Upper lobe of left lung (tissue), 6 donors: ENCODE data around the gene LAPTM4A. TPM values are rescaled to one million over a fixed set of nuclear protein-coding genes. Genes with fewer than 3 reads are reported as not detected.

ENCODE experiments used
- ATAC-seq, 2 donors: fragments of 200-7000 bp; cut with Tn5 transposase; one replicate each; pipeline ENCODE4 v1.9.1; 2022; ENCODE audit warnings: mild to moderate bottlenecking in 2 of 2, moderate library complexity in 2 of 2; ENCODE audit not compliant: low FRiP score in 2 of 2
- DNase-seq, 2 donors: peaks; one replicate each; pipeline ENCODE4 v3.0.0-alpha.2; 2019 to 2020
- H3K27ac ChIP-seq, 4 donors: fragments of 200-600 bp; sonication (generic); one replicate each; pipeline ENCODE4 v1.5.1; 2016 to 2019
- H3K27me3 ChIP-seq, 4 donors: fragments of 200-600 bp; sonication (generic); one replicate each; pipeline ENCODE4 v1.5.1; 2017 to 2019
- H3K36me3 ChIP-seq, 4 donors: fragments of 200-600 bp; sonication (generic); one replicate each; pipeline ENCODE4 v1.5.1; 2016 to 2019
- H3K4me1 ChIP-seq, 4 donors: fragments of 200-600 bp; sonication (generic); one replicate each; pipeline ENCODE4 v1.5.1; 2018 to 2019
- H3K4me3 ChIP-seq, 4 donors: fragments of 200-600 bp; sonication (generic); one replicate each; pipeline ENCODE4 v1.5.1; 2017 to 2019; ENCODE audit warnings: mild to moderate bottlenecking in 2 of 4, moderate library complexity in 1 of 4
- H3K9me3 ChIP-seq, 4 donors: fragments of 200-600 bp; sonication (generic); one replicate each; pipeline ENCODE4 v1.5.1; 2018 to 2019
- CTCF ChIP-seq, 6 experiments: fragments of 450-650 bp in 4 of 6; fragments of 200-600 bp in 2 of 6; sonication (generic) in 2 of 6; IDR thresholded peaks; one replicate each; pipeline ENCODE4 v1.5.1; 2016 to 2019; ENCODE audit warnings: antibody characterized with exemption in 6 of 6
- EP300 ChIP-seq, 4 donors: sonication (generic); formaldehyde crosslinking; IDR thresholded peaks; one replicate each; pipeline ENCODE4 v1.5.1; 2017; ENCODE audit warnings: antibody characterized with exemption in 4 of 4, control low read depth in 2 of 4
- POLR2A ChIP-seq, 4 donors: fragments of 450-650 bp; IDR thresholded peaks; one replicate each; pipeline ENCODE4 v1.5.1; 2016 to 2017; ENCODE audit warnings: antibody characterized with exemption in 4 of 4, mild to moderate bottlenecking in 2 of 4
- POLR2AphosphoS5 ChIP-seq, 2 donors: sonication (generic); formaldehyde crosslinking; IDR thresholded peaks; one replicate each; pipeline ENCODE4 v1.5.1; 2017; ENCODE audit warnings: antibody characterized with exemption in 2 of 2
- WGBS, 2 donors: methylation state at CpG; one replicate each; pipeline ENCODE4 v1.1.5; 2017 to 2018; 5-methylcytosine and 5-hydroxymethylcytosine counted together
- total RNA-seq, 6 donors: library from RNA; depleted of rRNA in 4 of 6; stranded (reverse); fragments of >200 nt in 4 of 6; gene quantifications; one replicate each; pipeline versions ENCODE4 v1.1.0 to v1.2.1, GENCODE V29; 2016 to 2021
- donor health status: DM: no; HTN: no; CAD: no; lungs with moderate emphysema.
- donor health status: DM: no; HTN: yes; CAD: no; lungs with severe emphysema.

Gene LAPTM4A
- total RNA-seq, 6 donors from 2014 or later = 27.2 to 210 (median 116) TPM

GRCh38 chr2:20008703-20009102, 42.7 kb downstream of the LAPTM4A start:
- Histone ChIP-seq H3K27me3 (peaks cover 0 to 11% (median 1%) of the 10 kb centered on the region in 4 donors), H3K9me3 (no peaks in the 10 kb centered on the region), H3K36me3 (no peaks in the 10 kb centered on the region), H3K27ac (no peak overlapping the region), H3K4me3 (no peak overlapping the region), H3K4me1 (peaks cover 0 to 18% (median 13%) of the 10 kb centered on the region in 4 donors)
- DNase-seq = no peak
- no peak for ATAC-seq
- TF ChIP-seq EP300 (IDR thresholded peaks at IDR 0.05) = no peak
- no peak for TF ChIP-seq POLR2A (IDR thresholded peaks at IDR 0.05)
- no peak for TF ChIP-seq CTCF (IDR thresholded peaks at IDR 0.05)
- no peak for TF ChIP-seq POLR2AphosphoS5 (IDR thresholded peaks at IDR 0.05)
- 60 to 82% methylated on average over 5 of the region's 5 CpGs for WGBS, 2 donors

- TF ChIP-seq EP300 (IDR thresholded peaks at IDR 0.05) (no peak), POLR2AphosphoS5 (IDR thresholded peaks at IDR 0.05) (no peak), POLR2A (IDR thresholded peaks at IDR 0.05) (no peak), CTCF (IDR thresholded peaks at IDR 0.05) (no peak)
- ATAC-seq (no peak), DNase-seq (peak in 1 of 2 donors; percentile 13)
- H3K27me3 ChIP-seq = no peaks in the 10 kb centered on the region
- H3K9me3 ChIP-seq = no peaks in the 10 kb centered on the region
- H3K36me3 ChIP-seq = no peaks in the 10 kb centered on the region
- H3K4me1 ChIP-seq = no peaks in the 10 kb centered on the region
- 85 to 97% methylated on average over 13 to 17 of the region's 17 CpGs for WGBS, 2 donors
- H3K4me3 ChIP-seq = no peak overlapping the region
- no peak overlapping the region for H3K27ac ChIP-seq
Measured at GRCh38 chr2:20005891-20006470, 45.4 kb downstream of the LAPTM4A start.

- no peaks in the 10 kb centered on the region for H3K36me3 ChIP-seq
- ATAC-seq (no peak), DNase-seq (peak in 1 of 2 donors; percentile 10)
- no peak overlapping the region for H3K4me3 ChIP-seq
- no peaks in the 10 kb centered on the region for H3K4me1 ChIP-seq
- no peak for TF ChIP-seq POLR2AphosphoS5 (IDR thresholded peaks at IDR 0.05)
- TF ChIP-seq POLR2A (IDR thresholded peaks at IDR 0.05) = no peak
- no peak for TF ChIP-seq CTCF (IDR thresholded peaks at IDR 0.05)
- no peaks in the 10 kb centered on the region for H3K27me3 ChIP-seq
- H3K27ac ChIP-seq = no peak overlapping the region
- WGBS, 2 donors = 90 to 97% methylated on average over 10 of the region's 10 CpGs
- H3K9me3 ChIP-seq = no peaks in the 10 kb centered on the region
Measured at GRCh38 chr2:20005067-20005627, 46.3 kb downstream of the LAPTM4A start.

GRCh38 chr2:20001361-20001863, 50.0 kb downstream of the LAPTM4A start:
- Histone ChIP-seq H3K36me3 (no peaks in the 10 kb centered on the region), H3K9me3 (no peaks in the 10 kb centered on the region), H3K27ac (no peak overlapping the region), H3K4me3 (no peak overlapping the region), H3K4me1 (no peaks in the 10 kb centered on the region), H3K27me3 (no peaks in the 10 kb centered on the region)
- DNase-seq = no peak
- WGBS, 2 donors = 83% methylated on average over 2 of the region's 2 CpGs
- ATAC-seq = no peak
- TF ChIP-seq POLR2A (IDR thresholded peaks at IDR 0.05) = no peak
- TF ChIP-seq CTCF (IDR thresholded peaks at IDR 0.05) = no peak
- TF ChIP-seq EP300 (IDR thresholded peaks at IDR 0.05) = no peak
- TF ChIP-seq POLR2AphosphoS5 (IDR thresholded peaks at IDR 0.05) = no peak

- no peaks in the 10 kb centered on the region for H3K27me3 ChIP-seq
- no peak for ATAC-seq
- no peak for DNase-seq
- H3K36me3 ChIP-seq = no peaks in the 10 kb centered on the region
- H3K4me3 ChIP-seq = no peak overlapping the region
- no peak overlapping the region for H3K27ac ChIP-seq
- peaks cover 6 to 18% (median 8%) of the 10 kb centered on the region in 4 donors for H3K4me1 ChIP-seq
- H3K9me3 ChIP-seq = no peaks in the 10 kb centered on the region
- no peak for TF ChIP-seq EP300 (IDR thresholded peaks at IDR 0.05)
- no peak for TF ChIP-seq POLR2A (IDR thresholded peaks at IDR 0.05)
- TF ChIP-seq CTCF (IDR thresholded peaks at IDR 0.05) = no peak
- TF ChIP-seq POLR2AphosphoS5 (IDR thresholded peaks at IDR 0.05) = no peak
Measured at GRCh38 chr2:19993731-19994130, 57.7 kb downstream of the LAPTM4A start.
